BJ (cell line): ENCODE data around the gene DDX59. TPM values are rescaled to one million over a fixed set of nuclear protein-coding genes. Genes with fewer than 3 reads are reported as not detected.

ENCODE experiments used
- CTCF ChIA-PET: fragments of 350-600 bp; formaldehyde crosslinking; extraction: SDS; loops from one replicate; lab custom pipeline; 2021; ENCODE audit warnings: antibody characterized with exemption, inconsistent platforms; lab: Yijun Ruan, JAX
- POLR2A ChIA-PET: fragments of 300-600 bp; sonication (Branson Sonifier 250); formaldehyde crosslinking; extraction: SDS; loops from one replicate; lab custom pipeline; 2021; ENCODE audit warnings: antibody characterized with exemption; lab: Charles Lee
- DNase-seq: peaks from one replicate; pipeline ENCODE4 v3.0.0-alpha.2; 2011; ENCODE audit warnings: low read depth
- H3K27me3 ChIP-seq: 2 replicates; pipeline ENCODE4 v1.6.0; 2011; ENCODE audit warnings: low read length; ENCODE audit not compliant: control insufficient read depth, insufficient read depth
- H3K36me3 ChIP-seq: 2 replicates; pipeline ENCODE4 v1.5.1; 2011; ENCODE audit warnings: low read length; ENCODE audit not compliant: control insufficient read depth, insufficient read depth
- H3K4me3 ChIP-seq: 2 replicates; pipeline ENCODE4 v1.5.1; 2011; ENCODE audit warnings: low read depth, mild to moderate bottlenecking, control low read depth, low read length
- polyA plus RNA-seq: library from polyadenylated mRNA; depleted of rRNA; stranded (reverse); fragments of >200 nt; gene quantifications from 2 replicates; pipeline ENCODE4 v1.2.3, GENCODE V29; 2011
- TF ChIP-seq, protein P1 (sequence below): IDR thresholded peaks from 2 replicates; pipeline ENCODE4 v1.5.1; 2011; ENCODE audit warnings: low read depth, mild to moderate bottlenecking, control low read depth, inconsistent platforms, low read length, moderate library complexity; ENCODE audit not compliant: insufficient read depth

DDX59 gene
- polyA plus RNA-seq, 1 experiment = 14.0 TPM

- peaks cover 4% of the 10 kb centered on the region for H3K36me3 ChIP-seq
- no peaks in the 10 kb centered on the region for H3K27me3 ChIP-seq
- ChIA-PET CTCF (interaction anchor here (0.7 kb wide), 1 partner anchor 44 kb away, joined by 3 read pairs; no protein-coding TSS in a partner anchor), POLR2A (no interaction called here)
- no peak for DNase-seq
- no peak overlapping the region for H3K4me3 ChIP-seq
- TF ChIP-seq, protein P1, sequence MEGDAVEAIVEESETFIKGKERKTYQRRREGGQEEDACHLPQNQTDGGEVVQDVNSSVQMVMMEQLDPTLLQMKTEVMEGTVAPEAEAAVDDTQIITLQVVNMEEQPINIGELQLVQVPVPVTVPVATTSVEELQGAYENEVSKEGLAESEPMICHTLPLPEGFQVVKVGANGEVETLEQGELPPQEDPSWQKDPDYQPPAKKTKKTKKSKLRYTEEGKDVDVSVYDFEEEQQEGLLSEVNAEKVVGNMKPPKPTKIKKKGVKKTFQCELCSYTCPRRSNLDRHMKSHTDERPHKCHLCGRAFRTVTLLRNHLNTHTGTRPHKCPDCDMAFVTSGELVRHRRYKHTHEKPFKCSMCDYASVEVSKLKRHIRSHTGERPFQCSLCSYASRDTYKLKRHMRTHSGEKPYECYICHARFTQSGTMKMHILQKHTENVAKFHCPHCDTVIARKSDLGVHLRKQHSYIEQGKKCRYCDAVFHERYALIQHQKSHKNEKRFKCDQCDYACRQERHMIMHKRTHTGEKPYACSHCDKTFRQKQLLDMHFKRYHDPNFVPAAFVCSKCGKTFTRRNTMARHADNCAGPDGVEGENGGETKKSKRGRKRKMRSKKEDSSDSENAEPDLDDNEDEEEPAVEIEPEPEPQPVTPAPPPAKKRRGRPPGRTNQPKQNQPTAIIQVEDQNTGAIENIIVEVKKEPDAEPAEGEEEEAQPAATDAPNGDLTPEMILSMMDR = no peak
These were observed 16.7 kb downstream of the DDX59 start for GRCh38 chr1:200653022-200653462.

DNA sequence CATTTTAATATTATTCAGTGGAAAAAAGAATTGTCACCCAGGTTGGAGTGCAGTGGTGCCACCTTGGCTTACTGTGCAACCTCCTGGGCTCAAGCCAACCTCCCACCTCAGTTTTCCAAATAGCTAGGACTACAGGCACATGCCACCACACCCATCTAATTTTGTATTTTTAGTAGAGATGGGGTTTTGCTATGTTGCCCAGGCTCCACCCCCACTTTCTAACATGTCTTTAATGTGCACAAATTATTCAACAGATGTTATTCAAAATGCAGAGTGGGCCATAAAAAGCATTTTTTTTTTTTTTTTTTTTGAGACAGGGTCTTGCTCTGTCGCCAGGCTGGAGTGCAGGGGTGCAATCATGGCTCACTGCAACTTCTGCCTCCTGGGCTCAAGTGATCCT is 17.3 kb downstream of the DDX59 start:
- CTCF ChIA-PET = interaction anchor here (0.7 kb wide), 1 partner anchor 44 kb away, joined by 3 read pairs; no protein-coding TSS in a partner anchor
- POLR2A ChIA-PET = no interaction called here
- H3K4me3 ChIP-seq = no peak overlapping the region
- H3K36me3 ChIP-seq = peaks cover 2% of the 10 kb centered on the region
- TF ChIP-seq, protein P1 = no peak
- H3K27me3 ChIP-seq = no peaks in the 10 kb centered on the region
- DNase-seq = no peak

DNA sequence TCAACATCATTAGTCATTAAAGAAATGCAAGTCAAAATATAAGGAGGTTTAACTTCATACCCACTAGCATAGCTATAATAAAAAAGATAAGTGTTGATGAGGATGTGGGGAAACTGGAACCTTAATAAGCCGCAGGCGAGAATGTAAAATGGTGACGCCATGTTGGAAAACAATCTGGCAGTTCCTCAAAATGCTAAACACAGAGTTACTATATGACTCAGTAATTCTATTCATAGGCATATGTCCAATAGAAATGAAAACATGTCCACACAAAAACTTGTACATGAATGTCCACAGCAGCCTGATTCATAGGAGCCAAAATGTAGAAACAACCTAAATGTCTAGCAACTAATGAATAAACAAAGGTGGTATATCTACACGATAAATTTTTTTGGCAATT is 23.2 kb downstream of the DDX59 start:
- no peaks in the 10 kb centered on the region for H3K27me3 ChIP-seq
- ChIA-PET CTCF (interaction anchor here (0.7 kb wide), 1 partner anchor 21 kb away, joined by 4 read pairs; no protein-coding TSS in a partner anchor), POLR2A (no interaction called here)
- DNase-seq = no peak
- H3K4me3 ChIP-seq = no peak overlapping the region
- TF ChIP-seq, protein P1 = no peak
- H3K36me3 ChIP-seq = peaks cover 2% of the 10 kb centered on the region; the same call in 1 of the 2 replicates

DNA sequence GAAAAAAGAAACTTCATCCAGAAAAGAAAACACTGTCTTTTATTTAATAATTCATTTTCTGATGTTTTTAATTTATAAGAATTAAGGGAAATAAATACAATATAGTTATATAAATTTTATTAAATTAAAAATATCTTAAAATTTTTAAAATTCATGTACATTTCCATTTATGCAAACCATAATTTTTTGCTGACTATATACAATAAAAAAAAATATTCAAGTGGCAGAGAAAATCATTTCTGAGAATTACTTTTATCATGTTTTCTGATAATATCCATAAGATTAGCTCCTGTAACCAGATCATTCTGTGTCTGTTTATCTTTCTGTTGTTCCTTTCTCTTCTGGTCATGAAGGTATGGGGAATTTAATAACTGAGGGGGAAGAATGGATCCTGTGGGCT is 25.7 kb downstream of the DDX59 start:
- TF ChIP-seq, protein P1 = no peak
- peaks cover 2% of the 10 kb centered on the region; the same call in 1 of the 2 replicates for H3K36me3 ChIP-seq
- ChIA-PET POLR2A (no interaction called here), CTCF (no interaction called here)
- no peak overlapping the region for H3K4me3 ChIP-seq
- no peak for DNase-seq
- no peaks in the 10 kb centered on the region for H3K27me3 ChIP-seq

- ChIA-PET POLR2A (no interaction called here), CTCF (interaction anchor here (0.6 to 1.3 kb wide), 3 partner anchors 157 to 189 kb away, joined by 3 to 4 read pairs (median 4); no protein-coding TSS in a partner anchor)
- DNase-seq = no peak
- TF ChIP-seq, protein P1 = no peak
- no peak overlapping the region for H3K4me3 ChIP-seq
- 0 out of 2 replicates have a peak, but pooled peaks cover 2% of the 10 kb centered on the region for H3K36me3 ChIP-seq
- H3K27me3 ChIP-seq = no peaks in the 10 kb centered on the region
These were observed 27.2 kb downstream of the DDX59 start for GRCh38 chr1:200642481-200642880.
